Lung (tissue), 12 donors: ENCODE results near the gene BUB3. TPM values are rescaled to one million over a fixed set of nuclear protein-coding genes. Genes with fewer than 3 reads are reported as not detected.

Experiments used
- ATAC-seq: fragments of 200-7000 bp; cut with Tn5 transposase; one replicate; pipeline ENCODE4 v1.9.1; 2020; ENCODE audit warnings: moderate number of reproducible peaks; ENCODE audit not compliant: insufficient read depth, low FRiP score
- DNase-seq, 3 donors: peaks; one replicate each; pipeline ENCODE4 v3.0.0-alpha.2; 2013 to 2017
- H3K27ac ChIP-seq, 2 donors: one replicate each; pipeline ENCODE4 v1.5.1; 2013; ENCODE audit warnings: mild to moderate bottlenecking in 2 of 2, moderate library complexity in 2 of 2, control low read depth in 1 of 2, inconsistent platforms in 1 of 2, low read depth in 1 of 2, low read length in 1 of 2
- H3K27me3 ChIP-seq, 3 donors: one replicate each; pipeline ENCODE4 v1.5.1; 2013; ENCODE audit warnings: low read length in 2 of 3; ENCODE audit not compliant: control insufficient read depth in 3 of 3, insufficient read depth in 3 of 3
- H3K36me3 ChIP-seq, 4 donors: one replicate each; pipeline ENCODE4 v1.5.1; 2013; ENCODE audit warnings: low read length in 4 of 4, mild to moderate bottlenecking in 1 of 4, moderate library complexity in 1 of 4; ENCODE audit not compliant: control insufficient read depth in 4 of 4, insufficient read depth in 4 of 4
- H3K4me1 ChIP-seq, 5 donors: one replicate each; pipeline ENCODE4 v1.5.1; 2013; ENCODE audit warnings: low read length in 5 of 5, mild to moderate bottlenecking in 2 of 5, moderate library complexity in 1 of 5; ENCODE audit not compliant: control insufficient read depth in 5 of 5, insufficient read depth in 5 of 5
- H3K4me3 ChIP-seq: one replicate; pipeline ENCODE4 v1.5.1; 2013; ENCODE audit warnings: mild to moderate bottlenecking, control low read depth, moderate library complexity
- H3K9ac ChIP-seq, 2 donors: one replicate each; pipeline ENCODE4 v1.5.1; 2013; ENCODE audit warnings: low read length in 2 of 2, control low read depth in 1 of 2; ENCODE audit not compliant: insufficient read depth in 1 of 2
- H3K9me3 ChIP-seq, 4 donors: one replicate each; pipeline ENCODE4 v1.5.1; 2013; ENCODE audit warnings: low read length in 3 of 4, mild to moderate bottlenecking in 1 of 4, moderate library complexity in 1 of 4; ENCODE audit not compliant: control insufficient read depth in 4 of 4, insufficient read depth in 3 of 4
- CTCF ChIP-seq: IDR thresholded peaks from 2 replicates; pipeline ENCODE4 v1.5.1; 2012; ENCODE audit warnings: mild to moderate bottlenecking; ENCODE audit errors: control extremely low read depth, extremely low read depth
- WGBS, 2 donors: extraction: QIAGEN DNeasy Blood & Tissue Kit; methylation state at CpG; one replicate each; pipeline ENCODE4 v1.1.7; 2013; 5-methylcytosine and 5-hydroxymethylcytosine counted together
- polyA plus RNA-seq, 2 donors: library from polyadenylated mRNA; stranded (reverse); fragments of 200-250 nt; gene quantifications; one replicate each; pipeline ENCODE4 v1.2.1, GENCODE V29; 2013
- total RNA-seq, 2 donors: library from RNA; depleted of rRNA in 1 of 2; stranded (reverse); fragments of >200 nt in 1 of 2; gene quantifications; one replicate each; pipeline ENCODE4 v1.2.1, GENCODE V29; 2014 to 2021
- donor health status: control.
- donor health status: control.
- donor health status: Bipolar disorder and iron deficiency.
- donor health status: healthy.
- donor health status: DM: yes; HTN: yes; CAD: no.

BUB3 gene
- total and polyA plus RNA-seq, 4 donors = 35.4 to 114 (median 64.1) TPM

- Histone ChIP-seq H3K27me3 (peaks cover 21 to 85% (median 81%) of the 10 kb centered on the region in 3 donors), H3K9ac (no peak overlapping the region), H3K4me3 (no peak overlapping the region), H3K4me1 (peaks cover 0 to 33% (median 8%) of the 10 kb centered on the region in 5 donors), H3K9me3 (peaks cover 0 to 3% (median 0%) of the 10 kb centered on the region in 4 donors), H3K36me3 (no peaks in the 10 kb centered on the region), H3K27ac (no peak overlapping the region)
- 3 to 5% methylated on average over 30 to 46 of the region's 46 CpGs for WGBS, 2 donors
- DNase-seq = no peak
- no peak for ATAC-seq
- TF ChIP-seq CTCF = no peak
These were observed 19.2 kb upstream of the BUB3 start for GRCh38 chr10:123134915-123135414.

GRCh38 chr10:123135415-123136141, 18.6 kb upstream of the BUB3 start, which contains the start of gene HMX3:
Gene HMX3, plus strand, starts transcription at chr10:123135970. Its CDS starts 81 bp downstream, at chr10:123136051.
- 1% methylated on average over 68 to 76 of the region's 76 CpGs for WGBS, 2 donors
- DNase-seq = no peak
- peaks cover 0 to 3% (median 0%) of the 10 kb centered on the region in 4 donors for H3K9me3 ChIP-seq
- H3K9ac ChIP-seq = no peak within 1 kb of the TSS
- H3K27ac ChIP-seq = no peak within 1 kb of the TSS
- no peak for TF ChIP-seq CTCF
- H3K4me1 ChIP-seq = peaks cover 0 to 33% (median 8%) of the 10 kb centered on the region in 5 donors
- no peaks in the 10 kb centered on the region for H3K36me3 ChIP-seq
- H3K27me3 ChIP-seq = peaks cover 17 to 84% (median 80%) of the 10 kb centered on the region in 3 donors
- peak within 1 kb of the TSS; percentile 5 for H3K4me3 ChIP-seq
- ATAC-seq = no peak

GRCh38 chr10:123136221-123136805, 17.9 kb upstream of the BUB3 start:
- no peak overlapping the region for H3K9ac ChIP-seq
- TF ChIP-seq CTCF = no peak
- WGBS, 2 donors = 3 to 4% methylated on average over 53 to 59 of the region's 59 CpGs
- H3K36me3 ChIP-seq = no peaks in the 10 kb centered on the region
- H3K27me3 ChIP-seq = peaks cover 17 to 84% (median 82%) of the 10 kb centered on the region in 3 donors
- DNase-seq (no peak), ATAC-seq (no peak)
- H3K27ac ChIP-seq = no peak overlapping the region
- H3K4me1 ChIP-seq = peaks cover 0 to 33% (median 8%) of the 10 kb centered on the region in 5 donors
- peaks cover 0 to 3% (median 0%) of the 10 kb centered on the region in 4 donors for H3K9me3 ChIP-seq
- no peak overlapping the region for H3K4me3 ChIP-seq
